ENCODE data around the gene CDH13.

CDH13 gene

GRCh38 chr16:83206426-83206825 is 579.7 kb downstream of the CDH13 start:
- no peak for DNase-seq

DNA sequence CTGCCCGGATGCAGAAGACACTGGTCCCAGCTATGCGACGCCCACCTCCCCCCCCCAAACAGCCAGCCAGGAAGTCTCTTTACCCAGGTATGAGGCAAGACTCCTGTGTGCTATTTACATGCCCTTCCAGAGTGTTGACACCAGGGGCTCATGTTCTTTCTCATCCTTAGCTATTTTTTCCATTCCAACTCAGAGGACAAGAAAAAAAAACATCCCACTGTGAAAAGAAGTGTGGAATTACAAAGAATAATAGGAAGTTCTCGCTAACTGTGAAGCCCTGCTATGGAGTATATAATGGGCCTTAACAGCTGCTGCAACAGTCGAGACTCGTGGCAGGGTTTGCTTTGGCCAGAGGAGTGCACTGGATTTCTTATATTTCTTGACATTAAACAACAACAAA is 584.9 kb downstream of the CDH13 start:
- DNase-seq = no peak

DNA sequence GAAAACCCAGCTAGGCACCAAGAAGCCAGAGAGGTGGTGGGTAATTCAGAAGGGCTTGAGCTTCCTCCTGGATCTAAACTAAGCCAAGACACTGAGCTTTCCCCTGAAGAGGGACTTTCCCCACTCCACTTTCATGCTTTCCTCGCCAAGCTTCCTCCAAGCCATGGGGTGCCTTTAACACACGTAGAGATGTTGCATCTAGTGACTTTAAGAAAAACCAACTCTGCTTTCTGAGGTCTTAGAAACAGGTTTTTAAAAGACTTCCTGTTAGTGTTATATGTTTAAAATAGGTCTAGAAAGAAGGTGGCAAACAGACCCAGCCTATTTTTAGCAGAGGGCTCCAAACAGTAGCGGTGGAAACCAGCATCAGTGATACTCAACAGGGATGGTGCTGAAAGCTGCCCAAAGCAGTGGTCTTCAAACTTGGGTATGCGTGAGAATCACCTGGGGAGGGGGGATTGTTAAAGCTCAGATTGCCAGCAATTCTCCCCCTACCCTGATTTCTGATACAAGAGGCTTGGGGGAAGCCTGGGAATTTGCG is 585.6 kb downstream of the CDH13 start:
- DNase-seq = no peak

DNA sequence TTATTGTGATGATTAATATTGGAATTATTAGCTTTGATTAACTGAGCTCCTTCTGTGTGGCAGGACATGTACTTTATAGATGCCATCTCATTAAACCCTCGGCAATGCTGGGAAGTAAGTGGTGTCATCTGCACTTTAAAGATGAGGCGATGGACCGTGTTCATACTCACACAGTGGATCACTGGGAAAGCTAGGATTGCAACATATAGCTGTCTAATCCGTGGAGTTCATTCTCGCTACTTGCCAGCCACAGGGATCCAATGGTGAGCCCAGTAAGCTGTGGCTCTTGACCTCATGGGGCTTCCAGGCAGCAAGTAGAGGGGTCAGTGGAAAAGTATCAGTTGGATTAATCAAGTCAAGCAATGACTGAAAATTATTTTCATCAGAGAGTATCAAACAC is 587.9 kb downstream of the CDH13 start:
- DNase-seq = no peak

GRCh38 chr16:83215406-83216001 is 588.7 kb downstream of the CDH13 start:
- no peak for DNase-seq

- DNase-seq = no peak
Measured at GRCh38 chr16:83219285-83219684, 592.5 kb downstream of the CDH13 start.

GRCh38 chr16:83220066-83220465 is 593.3 kb downstream of the CDH13 start:
- no peak for DNase-seq

DNA sequence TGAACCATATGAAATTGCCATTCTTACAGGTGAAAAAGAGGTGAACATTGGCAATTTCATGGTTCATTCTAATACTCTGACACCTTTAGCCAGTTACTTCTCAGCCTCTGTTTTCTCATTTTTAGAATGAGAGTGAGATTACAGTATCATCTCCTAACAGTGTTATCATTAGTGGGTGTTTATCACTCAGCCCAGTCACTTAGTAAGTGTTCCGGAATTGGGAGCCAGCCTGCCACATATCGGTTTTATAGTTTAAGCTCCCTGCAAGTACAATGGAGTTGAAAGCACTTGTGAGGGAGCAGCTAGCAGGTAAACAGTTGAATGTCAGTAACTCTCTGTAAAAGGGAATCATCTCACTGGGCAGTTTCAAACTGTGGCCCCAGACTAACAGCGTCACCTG is 597.9 kb downstream of the CDH13 start:
- no peak for DNase-seq

- DNase-seq = no peak
Measured at GRCh38 chr16:83227336-83227735, 600.6 kb downstream of the CDH13 start.

- DNase-seq = no peak
Measured at GRCh38 chr16:83231729-83232128, 605.0 kb downstream of the CDH13 start.

- DNase-seq = no peak
Measured at GRCh38 chr16:83233153-83233552, 606.4 kb downstream of the CDH13 start.

DNA sequence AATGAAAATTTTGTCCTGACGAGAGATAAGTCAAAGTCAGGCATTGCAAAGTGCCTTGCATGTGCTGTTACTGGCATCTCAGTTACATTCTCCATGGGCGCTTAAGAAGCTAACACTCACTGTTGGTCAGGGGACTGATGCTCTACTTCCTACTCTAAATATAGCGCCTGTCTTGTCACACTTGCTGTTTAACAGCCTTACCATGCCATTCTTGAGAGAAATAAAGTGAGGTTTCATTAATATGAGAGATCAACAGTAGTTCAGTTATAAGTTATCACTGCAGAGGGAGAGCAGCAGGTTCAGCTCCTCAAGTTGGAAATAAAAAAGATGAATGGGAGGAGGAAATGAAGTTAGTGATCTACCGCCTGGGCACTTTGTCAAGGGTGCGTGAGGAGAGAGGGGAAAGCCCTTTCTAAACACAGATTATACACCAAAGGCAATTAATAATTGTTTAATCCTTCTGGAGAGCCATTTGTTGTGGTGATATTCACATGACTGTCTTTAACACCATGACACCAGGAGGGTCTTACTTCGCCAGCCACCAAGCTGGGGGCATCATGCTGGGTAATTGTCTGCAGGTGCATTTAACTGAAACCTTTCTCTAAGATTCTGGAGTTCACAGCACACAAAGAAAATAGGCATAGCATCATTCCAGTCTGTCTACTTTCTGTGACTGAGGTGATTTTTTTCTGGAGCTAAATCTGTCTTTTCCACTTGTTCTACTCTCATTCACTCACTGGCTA is 612.4 kb downstream of the CDH13 start:
- no peak for DNase-seq

DNA sequence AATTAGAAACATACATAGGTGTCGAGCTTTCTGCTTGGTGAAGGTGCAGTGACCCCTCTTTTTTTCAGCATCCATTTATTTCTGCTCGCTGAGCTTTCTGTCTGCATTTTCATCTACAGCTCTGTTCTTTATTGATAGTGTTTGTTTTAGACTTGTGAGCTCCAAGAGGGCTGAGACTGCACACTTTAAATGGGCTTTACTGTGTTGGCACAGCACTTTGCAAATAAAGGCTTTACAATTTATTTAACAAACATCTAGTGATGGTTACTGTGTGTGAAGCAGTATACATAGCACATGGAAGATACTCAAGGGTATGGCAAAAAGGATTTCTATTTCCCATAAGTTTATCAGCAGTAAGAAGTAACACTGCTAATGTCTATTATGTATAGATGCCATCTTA is 617.3 kb downstream of the CDH13 start:
- no peak for DNase-seq

- no peak for DNase-seq
Measured at GRCh38 chr16:83245061-83245460, 618.3 kb downstream of the CDH13 start.

- DNase-seq = no peak
Measured at GRCh38 chr16:83247767-83248372, 621.1 kb downstream of the CDH13 start.

- DNase-seq = no peak
Measured at GRCh38 chr16:83248735-83249463, 622.1 kb downstream of the CDH13 start.

DNA sequence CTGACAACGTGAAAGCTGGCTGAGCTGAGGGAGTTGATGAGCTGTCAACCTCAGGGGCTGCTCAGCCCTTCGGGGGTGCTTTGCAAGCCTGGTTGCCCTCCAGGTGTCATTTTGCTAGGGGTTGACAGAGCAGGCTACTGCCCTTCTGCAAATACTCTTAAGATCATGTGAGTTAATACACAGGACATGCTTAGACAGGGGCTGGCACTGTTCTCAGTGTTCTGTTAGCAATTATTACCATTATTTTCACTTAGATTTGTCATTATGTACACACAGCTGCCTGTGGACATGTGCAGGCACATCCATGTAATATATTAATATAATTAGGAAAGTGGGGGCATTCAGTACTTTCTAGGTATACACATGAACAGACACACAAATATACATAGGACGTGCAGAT is 626.8 kb downstream of the CDH13 start:
- no peak for DNase-seq

DNA sequence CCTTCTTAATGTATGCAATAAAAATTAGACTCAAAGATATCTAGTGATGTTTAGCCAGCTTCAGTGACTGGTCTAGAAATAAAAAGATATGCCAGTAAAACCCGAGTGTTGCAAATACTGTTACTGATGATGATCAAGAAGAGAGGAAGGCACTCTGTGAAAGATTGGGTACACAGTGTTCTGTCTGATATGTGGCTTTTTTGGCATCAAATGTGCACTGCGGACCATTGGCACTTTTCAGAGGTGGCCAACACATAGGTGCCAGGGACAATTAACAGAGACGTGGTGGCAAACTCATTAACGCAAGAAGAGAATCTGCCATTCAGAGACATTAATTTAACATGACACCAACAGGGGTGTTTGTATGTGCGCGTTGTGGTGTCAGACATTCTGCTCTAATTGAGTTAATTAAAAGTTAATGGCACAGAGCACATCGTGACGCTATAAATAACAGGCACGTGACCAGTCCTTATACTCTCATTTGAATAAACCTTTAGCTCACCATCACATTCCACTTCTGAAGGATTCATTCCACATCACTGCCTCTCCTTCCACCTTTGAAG is 631.7 kb downstream of the CDH13 start:
- DNase-seq = no peak

GRCh38 chr16:83266848-83267553 is 640.2 kb downstream of the CDH13 start:
- DNase-seq = no peak

DNA sequence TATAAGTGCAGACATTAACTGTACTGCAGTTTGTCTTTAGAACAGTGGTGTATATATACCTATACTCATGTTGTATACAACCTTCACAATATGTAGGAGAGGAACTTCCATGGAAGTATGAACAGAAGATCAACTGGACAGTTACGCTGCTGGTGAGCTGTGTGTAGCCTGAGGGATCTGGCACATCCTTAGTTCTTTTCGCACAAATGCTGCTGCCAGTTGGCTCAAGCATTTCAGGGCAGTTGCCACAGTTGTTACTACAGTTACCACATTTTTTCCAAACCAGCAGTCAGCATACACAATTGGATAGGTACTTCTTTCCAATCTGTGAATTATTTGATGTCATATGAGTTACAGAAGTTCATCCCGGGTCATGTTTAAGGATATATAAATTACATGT is 641.4 kb downstream of the CDH13 start:
- DNase-seq = no peak

DNA sequence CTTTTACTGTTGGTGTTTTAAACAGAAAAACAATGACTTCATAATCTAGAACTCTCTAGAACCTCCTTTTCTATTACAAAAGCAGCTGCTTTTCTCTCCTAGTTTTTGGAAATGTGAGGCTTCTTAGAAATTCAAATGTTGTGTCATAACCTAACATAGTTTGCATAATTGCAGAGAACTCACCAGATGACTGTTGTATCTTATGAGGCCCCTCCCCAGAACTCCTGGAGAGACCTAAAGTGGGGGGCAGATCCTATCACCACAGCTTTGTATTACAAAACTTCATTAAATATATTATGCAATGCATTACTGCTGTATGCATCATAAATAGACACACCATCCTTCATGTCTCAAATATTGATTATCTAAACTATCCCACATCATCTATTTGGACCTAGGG is 642.3 kb downstream of the CDH13 start:
- DNase-seq = no peak

GRCh38 chr16:83269541-83269940 is 642.8 kb downstream of the CDH13 start:
- DNase-seq = no peak

GRCh38 chr16:83270061-83270460 is 643.3 kb downstream of the CDH13 start:
- DNase-seq = no peak
